HepG2 (cell line): Measurements from ENCODE around the gene WSB2. TPM values are rescaled to one million over a fixed set of nuclear protein-coding genes. Genes with fewer than 3 reads are reported as not detected.

ENCODE experiments used
- DR1 ChIP-seq: sonication (generic); formaldehyde crosslinking; IDR thresholded peaks from 2 replicates; pipeline ENCODE4 v1.8.0; 2021; ENCODE audit warnings: mild to moderate bottlenecking, missing genetic modification reagents, inconsistent platforms
- HOXA5 ChIP-seq: sonication (generic); formaldehyde crosslinking; IDR thresholded peaks from 2 replicates; pipeline ENCODE4 v1.4.0; 2020; ENCODE audit warnings: missing genetic modification reagents
- JUND ChIP-seq: sonication (generic); formaldehyde crosslinking; IDR thresholded peaks from 2 replicates; pipeline ENCODE4 v1.8.0; 2022; ENCODE audit warnings: mild to moderate bottlenecking, missing genetic modification reagents
- KAT7 ChIP-seq: IDR thresholded peaks from 2 replicates; pipeline ENCODE4 v1.6.1; 2018; ENCODE audit warnings: borderline replicate concordance, missing compliant biosample characterization
- KLF9 ChIP-seq: IDR thresholded peaks from 2 replicates; pipeline ENCODE4 v1.6.1; 2016; ENCODE audit warnings: low read depth
- MXI1 ChIP-seq: IDR thresholded peaks from 3 replicates; pipeline ENCODE4 v1.6.1; 2012; ENCODE audit warnings: low read depth, low read length, inconsistent platforms, borderline replicate concordance
- NFKBIZ ChIP-seq: IDR thresholded peaks from 2 replicates; pipeline ENCODE4 v1.6.1; 2018; ENCODE audit warnings: missing genetic modification reagents, missing compliant biosample characterization
- TSC22D2 ChIP-seq: sonication (generic); formaldehyde crosslinking; IDR thresholded peaks from 2 replicates; pipeline ENCODE4 v1.5.1; 2020; ENCODE audit warnings: missing genetic modification reagents, mild to moderate bottlenecking, borderline replicate concordance
- WIZ ChIP-seq: sonication (generic); formaldehyde crosslinking; IDR thresholded peaks from 2 replicates; pipeline ENCODE4 v1.5.1; 2020; ENCODE audit warnings: mild to moderate bottlenecking, missing genetic modification reagents
- ZNF124 ChIP-seq: sonication (generic); formaldehyde crosslinking; IDR thresholded peaks from 2 replicates; pipeline ENCODE4 v1.4.0; 2020; ENCODE audit warnings: missing genetic modification reagents
- ZNF225 ChIP-seq: sonication (generic); formaldehyde crosslinking; IDR thresholded peaks from 2 replicates; pipeline ENCODE4 v1.4.0; 2020; ENCODE audit warnings: mild to moderate bottlenecking, missing genetic modification reagents
- ZNF326 ChIP-seq: sonication (generic); formaldehyde crosslinking; IDR thresholded peaks from 2 replicates; pipeline ENCODE4 v1.4.0; 2020; ENCODE audit warnings: missing genetic modification reagents, borderline replicate concordance
- ZNF572 ChIP-seq: sonication (generic); formaldehyde crosslinking; IDR thresholded peaks from 2 replicates; pipeline ENCODE4 v1.5.1; 2020; ENCODE audit warnings: mild to moderate bottlenecking, missing genetic modification reagents
- ZNF790 ChIP-seq: sonication (generic); formaldehyde crosslinking; IDR thresholded peaks from 2 replicates; pipeline ENCODE4 v1.8.0; 2022; ENCODE audit warnings: missing genetic modification reagents, mild to moderate bottlenecking, borderline replicate concordance
- polyA plus RNA-seq, 8 experiments: library from polyadenylated mRNA; depleted of rRNA in 3 of 8; stranded (reverse) in 7 of 8; unstranded in 1 of 8; fragments of >200 nt; fragmentation: Illumina TruSeq in 4 of 8; extraction: Trizol in 4 of 8; gene quantifications; 2 replicates each; pipeline versions ENCODE4 v1.2.1 to v1.2.3, GENCODE V29; 2011 to 2016; ENCODE audit warnings: low read depth in 4 of 8, missing spikeins in 1 of 8, mixed read lengths in 1 of 8; ENCODE audit not compliant: insufficient read depth in 1 of 8
- total RNA-seq, 5 experiments: library from RNA; depleted of rRNA; stranded (reverse); fragments of >200 nt; fragmentation: Illumina TruSeq; extraction: Trizol; gene quantifications; 2 replicates each; pipeline ENCODE4 v1.2.3, GENCODE V29; 2016; ENCODE audit warnings: low read depth in 1 of 5
- TF ChIP-seq, protein P1 (sequence below): sonication (generic); formaldehyde crosslinking; IDR thresholded peaks from 2 replicates; pipeline ENCODE4 v1.5.1; 2020; ENCODE audit warnings: missing genetic modification reagents, mild to moderate bottlenecking, borderline replicate concordance
- TF ChIP-seq, protein P2 (sequence below): sonication (generic); formaldehyde crosslinking; IDR thresholded peaks from 2 replicates; pipeline ENCODE4 v1.5.1; 2020; ENCODE audit warnings: missing genetic modification reagents, mild to moderate bottlenecking, borderline replicate concordance
- TF ChIP-seq, protein P3 (sequence below): sonication (generic); formaldehyde crosslinking; IDR thresholded peaks from 2 replicates; pipeline ENCODE4 v1.4.0; 2020; ENCODE audit warnings: missing genetic modification reagents
- TF ChIP-seq, protein P4 (sequence below): sonication (generic); formaldehyde crosslinking; IDR thresholded peaks from 2 replicates; pipeline ENCODE4 v1.4.0; 2020; ENCODE audit warnings: mild to moderate bottlenecking, low read depth, missing genetic modification reagents

The WSB2 gene
- total and polyA plus RNA-seq, 2 of the 13 experiments (the other 11 are each of a cell fraction or from before 2014, with no cell fraction given) = 31.0 to 82.8 TPM

DNA sequence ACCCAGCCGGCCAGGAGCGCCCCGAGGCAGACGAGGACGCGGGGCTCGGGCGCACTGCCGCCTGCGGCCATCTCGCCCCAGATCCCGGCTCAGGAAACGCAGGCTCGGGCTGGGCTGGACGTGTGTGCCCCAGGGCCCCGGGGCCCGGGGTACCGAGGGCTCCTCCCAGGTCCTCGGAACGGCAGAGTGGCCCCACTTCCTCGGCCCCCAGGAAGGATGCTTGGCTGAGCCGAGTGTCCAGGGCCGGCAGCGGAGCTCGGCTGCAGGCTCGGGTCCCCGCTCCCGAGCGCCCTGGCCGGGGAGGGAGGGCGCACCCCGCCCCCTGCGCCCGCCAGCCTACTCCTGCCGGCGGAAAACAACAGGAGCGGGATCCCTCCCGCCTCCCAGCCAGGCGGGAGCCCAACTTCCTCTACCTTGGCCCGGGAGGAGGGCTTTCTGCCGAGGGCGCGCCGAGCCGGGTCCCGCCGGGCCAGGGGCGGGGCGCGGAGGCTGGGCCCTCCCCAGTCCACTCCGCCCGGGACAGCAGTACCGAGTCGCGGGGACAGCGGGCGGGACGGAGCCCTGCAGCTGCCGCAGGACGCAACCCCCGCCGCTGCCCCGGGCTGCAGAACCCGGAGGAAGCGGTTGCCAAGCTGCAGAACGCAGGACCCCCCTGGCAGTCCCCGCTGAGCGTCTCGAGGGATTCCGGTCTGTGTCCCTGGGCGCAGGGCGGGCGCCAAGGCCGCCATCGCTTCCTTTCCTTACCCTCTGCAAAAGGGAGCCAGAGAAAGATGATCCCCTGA, 42.8 kb upstream of the WSB2 start, which contains the start of gene VSIG10 (continued):
- TF ChIP-seq, protein P1, sequence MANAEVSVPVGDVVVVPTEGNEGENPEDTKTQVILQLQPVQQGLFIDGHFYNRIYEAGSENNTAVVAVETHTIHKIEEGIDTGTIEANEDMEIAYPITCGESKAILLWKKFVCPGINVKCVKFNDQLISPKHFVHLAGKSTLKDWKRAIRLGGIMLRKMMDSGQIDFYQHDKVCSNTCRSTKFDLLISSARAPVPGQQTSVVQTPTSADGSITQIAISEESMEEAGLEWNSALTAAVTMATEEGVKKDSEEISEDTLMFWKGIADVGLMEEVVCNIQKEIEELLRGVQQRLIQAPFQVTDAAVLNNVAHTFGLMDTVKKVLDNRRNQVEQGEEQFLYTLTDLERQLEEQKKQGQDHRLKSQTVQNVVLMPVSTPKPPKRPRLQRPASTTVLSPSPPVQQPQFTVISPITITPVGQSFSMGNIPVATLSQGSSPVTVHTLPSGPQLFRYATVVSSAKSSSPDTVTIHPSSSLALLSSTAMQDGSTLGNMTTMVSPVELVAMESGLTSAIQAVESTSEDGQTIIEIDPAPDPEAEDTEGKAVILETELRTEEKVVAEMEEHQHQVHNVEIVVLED (CRISPR knock-in tag) = peak; percentile 41; the same call in 1 of the 2 replicates
- peak; percentile 60 for TF ChIP-seq DR1
- 0 out of 2 replicates have a peak, but pooled peaks have one; percentile 27 for TF ChIP-seq NFKBIZ
- no peak for TF ChIP-seq ZNF225 (CRISPR knock-in tag)
- no peak for TF ChIP-seq ZNF572
- TF ChIP-seq HOXA5 (CRISPR knock-in tag) = peak; percentile 64
- TF ChIP-seq ZNF124 = no peak
- TF ChIP-seq KAT7 (CRISPR knock-in tag) = peak; percentile 92
- TF ChIP-seq KLF9 = 0 out of 2 replicates have a peak, but pooled peaks have one; percentile 60
- TF ChIP-seq, protein P2, sequence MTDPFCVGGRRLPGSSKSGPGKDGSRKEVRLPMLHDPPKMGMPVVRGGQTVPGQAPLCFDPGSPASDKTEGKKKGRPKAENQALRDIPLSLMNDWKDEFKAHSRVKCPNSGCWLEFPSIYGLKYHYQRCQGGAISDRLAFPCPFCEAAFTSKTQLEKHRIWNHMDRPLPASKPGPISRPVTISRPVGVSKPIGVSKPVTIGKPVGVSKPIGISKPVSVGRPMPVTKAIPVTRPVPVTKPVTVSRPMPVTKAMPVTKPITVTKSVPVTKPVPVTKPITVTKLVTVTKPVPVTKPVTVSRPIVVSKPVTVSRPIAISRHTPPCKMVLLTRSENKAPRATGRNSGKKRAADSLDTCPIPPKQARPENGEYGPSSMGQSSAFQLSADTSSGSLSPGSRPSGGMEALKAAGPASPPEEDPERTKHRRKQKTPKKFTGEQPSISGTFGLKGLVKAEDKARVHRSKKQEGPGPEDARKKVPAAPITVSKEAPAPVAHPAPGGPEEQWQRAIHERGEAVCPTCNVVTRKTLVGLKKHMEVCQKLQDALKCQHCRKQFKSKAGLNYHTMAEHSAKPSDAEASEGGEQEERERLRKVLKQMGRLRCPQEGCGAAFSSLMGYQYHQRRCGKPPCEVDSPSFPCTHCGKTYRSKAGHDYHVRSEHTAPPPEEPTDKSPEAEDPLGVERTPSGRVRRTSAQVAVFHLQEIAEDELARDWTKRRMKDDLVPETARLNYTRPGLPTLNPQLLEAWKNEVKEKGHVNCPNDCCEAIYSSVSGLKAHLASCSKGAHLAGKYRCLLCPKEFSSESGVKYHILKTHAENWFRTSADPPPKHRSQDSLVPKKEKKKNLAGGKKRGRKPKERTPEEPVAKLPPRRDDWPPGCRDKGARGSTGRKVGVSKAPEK (CRISPR knock-in tag) = no peak
- 0 out of 2 replicates have a peak, but pooled peaks have one; percentile 19 for TF ChIP-seq ZNF790 (CRISPR knock-in tag)
- TF ChIP-seq JUND (CRISPR knock-in tag) = no peak
- 0 out of 2 replicates have a peak, but pooled peaks have one; percentile 48 for TF ChIP-seq WIZ (CRISPR knock-in tag)
- TF ChIP-seq ZNF326 (CRISPR knock-in tag) = no peak
- TF ChIP-seq, protein P3, sequence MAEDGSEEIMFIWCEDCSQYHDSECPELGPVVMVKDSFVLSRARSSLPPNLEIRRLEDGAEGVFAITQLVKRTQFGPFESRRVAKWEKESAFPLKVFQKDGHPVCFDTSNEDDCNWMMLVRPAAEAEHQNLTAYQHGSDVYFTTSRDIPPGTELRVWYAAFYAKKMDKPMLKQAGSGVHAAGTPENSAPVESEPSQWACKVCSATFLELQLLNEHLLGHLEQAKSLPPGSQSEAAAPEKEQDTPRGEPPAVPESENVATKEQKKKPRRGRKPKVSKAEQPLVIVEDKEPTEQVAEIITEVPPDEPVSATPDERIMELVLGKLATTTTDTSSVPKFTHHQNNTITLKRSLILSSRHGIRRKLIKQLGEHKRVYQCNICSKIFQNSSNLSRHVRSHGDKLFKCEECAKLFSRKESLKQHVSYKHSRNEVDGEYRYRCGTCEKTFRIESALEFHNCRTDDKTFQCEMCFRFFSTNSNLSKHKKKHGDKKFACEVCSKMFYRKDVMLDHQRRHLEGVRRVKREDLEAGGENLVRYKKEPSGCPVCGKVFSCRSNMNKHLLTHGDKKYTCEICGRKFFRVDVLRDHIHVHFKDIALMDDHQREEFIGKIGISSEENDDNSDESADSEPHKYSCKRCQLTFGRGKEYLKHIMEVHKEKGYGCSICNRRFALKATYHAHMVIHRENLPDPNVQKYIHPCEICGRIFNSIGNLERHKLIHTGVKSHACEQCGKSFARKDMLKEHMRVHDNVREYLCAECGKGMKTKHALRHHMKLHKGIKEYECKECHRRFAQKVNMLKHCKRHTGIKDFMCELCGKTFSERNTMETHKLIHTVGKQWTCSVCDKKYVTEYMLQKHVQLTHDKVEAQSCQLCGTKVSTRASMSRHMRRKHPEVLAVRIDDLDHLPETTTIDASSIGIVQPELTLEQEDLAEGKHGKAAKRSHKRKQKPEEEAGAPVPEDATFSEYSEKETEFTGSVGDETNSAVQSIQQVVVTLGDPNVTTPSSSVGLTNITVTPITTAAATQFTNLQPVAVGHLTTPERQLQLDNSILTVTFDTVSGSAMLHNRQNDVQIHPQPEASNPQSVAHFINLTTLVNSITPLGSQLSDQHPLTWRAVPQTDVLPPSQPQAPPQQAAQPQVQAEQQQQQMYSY (CRISPR knock-in tag) = peak; percentile 40; the same call in 1 of the 2 replicates
- TF ChIP-seq, protein P4, sequence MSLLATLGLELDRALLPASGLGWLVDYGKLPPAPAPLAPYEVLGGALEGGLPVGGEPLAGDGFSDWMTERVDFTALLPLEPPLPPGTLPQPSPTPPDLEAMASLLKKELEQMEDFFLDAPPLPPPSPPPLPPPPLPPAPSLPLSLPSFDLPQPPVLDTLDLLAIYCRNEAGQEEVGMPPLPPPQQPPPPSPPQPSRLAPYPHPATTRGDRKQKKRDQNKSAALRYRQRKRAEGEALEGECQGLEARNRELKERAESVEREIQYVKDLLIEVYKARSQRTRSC (CRISPR knock-in tag) = no peak
- 0 out of 3 replicates have a peak, but pooled peaks have one; percentile 39 for TF ChIP-seq MXI1
- peak; percentile 38; the same call in 1 of the 2 replicates for TF ChIP-seq TSC22D2 (CRISPR knock-in tag)
